HepG2 (cell line): ENCODE measurements around the gene RAET1E. TPM values are rescaled to one million over a fixed set of nuclear protein-coding genes. Genes with fewer than 3 reads are reported as not detected.

Source experiments
- ATAC-seq: fragments of 200-7000 bp; cut with Tn5 transposase; 3 replicates; pipeline ENCODE4 v1.9.1; 2020; ENCODE audit warnings: mild to moderate bottlenecking, moderate library complexity
- BruUV-seq: library from RNA; stranded (reverse); fragments of 400-500 nt; replicated peaks from 2 replicates; lab custom pipeline; 2021; lab: Mats Ljungman, UMichigan
- CTCF ChIA-PET: fragments of 300-600 bp; formaldehyde crosslinking; extraction: SDS; loops from one replicate; lab custom pipeline; 2021; ENCODE audit warnings: low total read pairs, inconsistent platforms, low intra/inter-chr PET ratio; lab: Yijun Ruan, JAX
- POLR2A ChIA-PET: fragments of 350-600 bp; sonication (Branson Sonifier 250); formaldehyde crosslinking; loops from one replicate; lab custom pipeline; 2020; ENCODE audit warnings: antibody characterized with exemption, inconsistent platforms; lab: Yijun Ruan, JAX
- DNase-seq: peaks from one replicate; pipeline ENCODE4 v3.0.0-alpha.2; 2015; ENCODE audit warnings: low spot score
- FAIRE-seq: peaks from 3 replicates; lab custom pipeline; 2011; peaks lifted over from hg19 to GRCh38; lab: Jason Lieb, UNC
- H2AFZ ChIP-seq: one replicate; pipeline ENCODE4 v1.6.1; 2011; ENCODE audit warnings: low read length, inconsistent platforms
- H3K27ac ChIP-seq: fragments of 300-600 bp; 3 replicates; pipeline ENCODE4 v1.8.0; 2011; ENCODE audit warnings: mixed run types, mild to moderate bottlenecking, mixed read lengths, low read length, inconsistent platforms; ENCODE audit not compliant: insufficient read depth; ENCODE audit errors: extremely low read length
- H3K27me3 ChIP-seq, 2 experiments: fragments of 200-600 bp in 1 of 2; 2 replicates in 1 of 2; 3 replicates in 1 of 2; pipeline versions ENCODE4 v1.6.0 to v1.8.0; 2011; ENCODE audit warnings: low read length in 2 of 2, mild to moderate bottlenecking in 2 of 2, moderate library complexity in 2 of 2, inconsistent platforms in 1 of 2; ENCODE audit not compliant: insufficient read depth in 2 of 2, control insufficient read depth in 1 of 2
- H3K36me3 ChIP-seq, 2 experiments: fragments of 200-600 bp in 1 of 2; replicated peaks in 1 of 2; 2 replicates in 1 of 2; 3 replicates in 1 of 2; pipeline versions ENCODE4 v1.5.1 to v1.8.0; 2011; ENCODE audit warnings: low read length in 2 of 2, inconsistent platforms in 1 of 2; ENCODE audit not compliant: insufficient read depth in 2 of 2, control insufficient read depth in 1 of 2
- H3K4me1 ChIP-seq: 2 replicates; pipeline ENCODE4 v1.5.1; 2012; ENCODE audit warnings: low read length, inconsistent platforms; ENCODE audit not compliant: insufficient read depth
- H3K4me2 ChIP-seq: 2 replicates; pipeline ENCODE4 v1.6.0; 2011; ENCODE audit warnings: low read depth, low read length, inconsistent platforms
- H3K4me3 ChIP-seq, 3 experiments: fragments of 200-600 bp in 1 of 3; sonication (generic), shearing (Covaris generic) in 1 of 3; replicated peaks in 1 of 3; 2 replicates each; pipeline ENCODE4 v1.5.1; 2011 to 2016; ENCODE audit warnings: low read length in 3 of 3, inconsistent platforms in 2 of 3, low read depth in 2 of 3, mild to moderate bottlenecking in 2 of 3, control low read depth in 1 of 3, mixed read lengths in 1 of 3; ENCODE audit not compliant: insufficient read depth in 1 of 3
- H3K79me2 ChIP-seq: one replicate; pipeline ENCODE4 v1.6.1; 2011; ENCODE audit warnings: low read length, inconsistent platforms; ENCODE audit not compliant: insufficient read depth
- H3K9ac ChIP-seq: 2 replicates; pipeline ENCODE4 v1.6.0; 2011; ENCODE audit warnings: mild to moderate bottlenecking, low read depth, low read length, inconsistent platforms; ENCODE audit not compliant: insufficient read depth
- H3K9me3 ChIP-seq: 2 replicates; pipeline ENCODE4 v1.5.1; 2012; ENCODE audit warnings: mild to moderate bottlenecking, low read length
- H4K20me1 ChIP-seq: 2 replicates; pipeline ENCODE4 v1.6.0; 2011; ENCODE audit warnings: inconsistent platforms, mild to moderate bottlenecking, low read length, moderate library complexity; ENCODE audit not compliant: insufficient read depth
- ARNT ChIP-seq: fragments of 450-650 bp; IDR thresholded peaks from 2 replicates; pipeline ENCODE4 v1.6.1; 2017
- ATF3 ChIP-seq: sonication (generic); formaldehyde crosslinking; IDR thresholded peaks from 2 replicates; pipeline ENCODE4 v1.4.0; 2020; ENCODE audit warnings: missing genetic modification reagents
- CCAR2 ChIP-seq: fragments of 200-400 bp; formaldehyde crosslinking; optimal IDR thresholded peaks from 2 replicates; pipeline ENCODE3; 2018; ENCODE audit warnings: low read depth, mild to moderate bottlenecking, low read length, moderate library complexity
- E2F1 ChIP-seq: sonication (generic); formaldehyde crosslinking; IDR thresholded peaks from 2 replicates; pipeline ENCODE4 v1.5.0; 2020; ENCODE audit warnings: missing genetic modification reagents
- GMEB2 ChIP-seq: IDR thresholded peaks from 2 replicates; pipeline ENCODE4 v1.6.1; 2016; ENCODE audit warnings: missing biosample characterization, missing genetic modification reagents, low read depth
- NAIF1 ChIP-seq: sonication (generic); formaldehyde crosslinking; IDR thresholded peaks from 2 replicates; pipeline ENCODE4 v1.5.0; 2020; ENCODE audit warnings: mild to moderate bottlenecking, missing genetic modification reagents, borderline replicate concordance
- SKI ChIP-seq: fragments of 450-650 bp; IDR thresholded peaks from one replicate; pipeline ENCODE4 v1.6.1; 2018; ENCODE audit warnings: mild to moderate bottlenecking; ENCODE audit not compliant: partially characterized antibody
- USF2 ChIP-seq, 2 experiments: sonication (generic) in 1 of 2; formaldehyde crosslinking in 1 of 2; IDR thresholded peaks; 2 replicates each; pipeline versions ENCODE4 v1.5.1 to v1.6.1; 2011 to 2020; ENCODE audit warnings: borderline replicate concordance in 1 of 2, low read depth in 1 of 2, low read length in 1 of 2, mild to moderate bottlenecking in 1 of 2, missing genetic modification reagents in 1 of 2, moderate library complexity in 1 of 2
- ZNF253 ChIP-seq: sonication (generic); formaldehyde crosslinking; IDR thresholded peaks from 2 replicates; pipeline ENCODE4 v1.8.0; 2022; ENCODE audit warnings: mild to moderate bottlenecking, missing genetic modification reagents, borderline replicate concordance
- ZNF646 ChIP-seq: sonication (generic); formaldehyde crosslinking; IDR thresholded peaks from 2 replicates; pipeline ENCODE4 v1.9.0; 2021; ENCODE audit warnings: mild to moderate bottlenecking, missing genetic modification reagents
- WGBS: methylation state at CpG from one replicate; pipeline ENCODE4 v1.1.6; 2017; ENCODE audit warnings: low lambda C conversion rate; 5-methylcytosine and 5-hydroxymethylcytosine counted together
- in situ Hi-C: cut with HindIII; loops from 2 replicates; pipeline ENCODE4 v1.10.0; 2017; ENCODE audit warnings: low pct_unique_long_range_greater_than_20kb; ENCODE audit not compliant: extremely low pct_ligation_motif_present
- intact Hi-C: fragments of 100-400 bp; cut with micrococcal nuclease; formaldehyde crosslinking; loops from one replicate; pipeline ENCODE4 v1.10.0; 2022; ENCODE audit not compliant: unreplicated experiment
- polyA plus RNA-seq, 8 experiments: library from polyadenylated mRNA; depleted of rRNA in 3 of 8; stranded (reverse) in 7 of 8; unstranded in 1 of 8; fragments of >200 nt; fragmentation: Illumina TruSeq in 4 of 8; extraction: Trizol in 4 of 8; gene quantifications; 2 replicates each; pipeline versions ENCODE4 v1.2.1 to v1.2.3, GENCODE V29; 2011 to 2016; ENCODE audit warnings: low read depth in 4 of 8, missing spikeins in 1 of 8, mixed read lengths in 1 of 8; ENCODE audit not compliant: insufficient read depth in 1 of 8
- total RNA-seq, 5 experiments: library from RNA; depleted of rRNA; stranded (reverse); fragments of >200 nt; fragmentation: Illumina TruSeq; extraction: Trizol; gene quantifications; 2 replicates each; pipeline ENCODE4 v1.2.3, GENCODE V29; 2016; ENCODE audit warnings: low read depth in 1 of 5

Gene RAET1E
- total and polyA plus RNA-seq, 2 of the 13 experiments (the other 11 are each of a cell fraction or from before 2014, with no cell fraction given): not detected

- no peak overlapping the region for H3K4me3 ChIP-seq
- intact Hi-C loops (loop anchor here (10.0 kb wide), 1 partner anchor 875 kb away; no protein-coding TSS in a partner anchor), in situ Hi-C loops (loop anchor here (5.0 to 10.0 kb wide), 2 partner anchors 68 to 875 kb away; no protein-coding TSS in a partner anchor)
- H3K27ac ChIP-seq: no peak overlapping the region
- peaks cover 12% of the 10 kb centered on the region for H3K4me1 ChIP-seq
- ChIA-PET CTCF (no interaction called here), POLR2A (no interaction called here)
- H3K27me3 ChIP-seq: peaks cover 21 to 76% of the 10 kb centered on the region in 2 experiments
- H3K9ac ChIP-seq: no peak overlapping the region
- no peak overlapping the region for H2AFZ ChIP-seq
- FAIRE-seq (no peak), ATAC-seq (no peak), DNase-seq (no peak)
- H3K9me3 ChIP-seq: no peaks in the 10 kb centered on the region
- H3K79me2 ChIP-seq: no peaks in the 10 kb centered on the region
- peak overlapping the region; percentile 82; the same call in 1 of the 2 replicates for H3K4me2 ChIP-seq
- WGBS: 37% methylated on average over 5 of the region's 5 CpGs
- BruUV-seq: no TSS peak
- no peaks in the 10 kb centered on the region; the same call in 1 of the 2 replicates for H4K20me1 ChIP-seq
- H3K36me3 ChIP-seq: no peaks in the 10 kb centered on the region
- TF ChIP-seq USF2 (IDR thresholded peaks at IDR 0.05; ENCODE audit: low read depth, low read length) (no peak), USF2 (CRISPR knock-in tag; IDR thresholded peaks at IDR 0.05; ENCODE audit: borderline replicate concordance) (no peak), SKI (no peak), ARNT (no peak), ZNF646 (CRISPR knock-in tag) (no peak), ATF3 (no peak), CCAR2 (no peak), GMEB2 (CRISPR knock-in tag) (no peak), E2F1 (CRISPR knock-in tag) (no peak), ZNF253 (CRISPR knock-in tag) (no peak), NAIF1 (CRISPR knock-in tag) (no peak)
Observed at GRCh38 chr6:149939356-149939648, 41.4 kb upstream of the RAET1E start.
